K562 (cell line): ENCODE data around the gene PRCD. TPM values are rescaled to one million over a fixed set of nuclear protein-coding genes. Genes with fewer than 3 reads are reported as not detected.

Experiments
- ATAC-seq: fragments of 200-7000 bp; cut with Tn5 transposase; 3 replicates; pipeline ENCODE4 v1.9.1; 2020; ENCODE audit warnings: moderate library complexity
- BruUV-seq: library from RNA; stranded (reverse); fragments of 400-500 nt; replicated peaks from 2 replicates; lab custom pipeline; 2021; lab: Mats Ljungman, UMichigan
- CTCF ChIA-PET: fragments of 300-600 bp; formaldehyde crosslinking; extraction: SDS; loops from one replicate; lab custom pipeline; 2021; ENCODE audit warnings: low intra/inter-chr PET ratio; lab: Yijun Ruan, JAX
- POLR2A ChIA-PET: fragments of 300-600, 350-650 bp; sonication (Branson Sonifier 250); formaldehyde crosslinking; extraction: SDS; loops from one replicate; lab custom pipeline; 2021; ENCODE audit warnings: antibody characterized with exemption, inconsistent platforms; lab: Yijun Ruan, JAX
- DNase-seq, 4 experiments: peaks; one replicate each; pipeline versions ENCODE4 v3.0.0 to v3.0.0-alpha.2; 2011 to 2018; ENCODE audit warnings: low spot score in 3 of 4, mixed read lengths in 3 of 4; ENCODE audit errors: extremely low read depth in 1 of 4
- FAIRE-seq: peaks from 2 replicates; lab custom pipeline; 2011; peaks lifted over from hg19 to GRCh38; lab: Jason Lieb, UNC
- H2AFZ ChIP-seq: 2 replicates; pipeline ENCODE4 v1.6.0; 2011; ENCODE audit warnings: low read depth, low read length, control low read depth, inconsistent platforms
- H3K27ac ChIP-seq: fragments of 200-600 bp; 3 replicates; pipeline ENCODE4 v1.8.0; 2011; ENCODE audit warnings: low read depth, mild to moderate bottlenecking, control low read depth, inconsistent platforms, low read length, moderate library complexity, mixed read lengths; ENCODE audit errors: extremely low read depth
- H3K27me3 ChIP-seq, 2 experiments: fragments of 300-600 bp in 1 of 2; 2 replicates in 1 of 2; 3 replicates in 1 of 2; pipeline versions ENCODE4 v1.6.0 to v1.8.0; 2011; ENCODE audit warnings: inconsistent platforms in 2 of 2, low read length in 2 of 2, mild to moderate bottlenecking in 1 of 2, mixed read lengths in 1 of 2, moderate library complexity in 1 of 2; ENCODE audit not compliant: control insufficient read depth in 2 of 2, insufficient read depth in 2 of 2
- H3K36me3 ChIP-seq: fragments of 300-600 bp; 3 replicates; pipeline ENCODE4 v1.8.0; 2011; ENCODE audit warnings: mild to moderate bottlenecking, low read length, inconsistent platforms; ENCODE audit not compliant: control insufficient read depth, insufficient read depth
- H3K4me1 ChIP-seq, 2 experiments: fragments of 200-600 bp in 1 of 2; replicated peaks in 1 of 2; 2 replicates in 1 of 2; 3 replicates in 1 of 2; pipeline versions ENCODE4 v1.5.1 to v1.8.0; 2011; ENCODE audit warnings: inconsistent platforms in 2 of 2, low read length in 2 of 2, mild to moderate bottlenecking in 1 of 2, mixed read lengths in 1 of 2, moderate library complexity in 1 of 2; ENCODE audit not compliant: control insufficient read depth in 2 of 2, insufficient read depth in 2 of 2
- H3K4me2 ChIP-seq: 2 replicates; pipeline ENCODE4 v1.6.1; 2011; ENCODE audit warnings: low read length, control low read depth, inconsistent platforms, mixed read lengths; ENCODE audit not compliant: insufficient read depth
- H3K4me3 ChIP-seq: fragments of 200-600 bp; sonication (generic), shearing (Covaris generic); 2 replicates; pipeline ENCODE4 v1.5.1; 2016; ENCODE audit warnings: control low read depth, inconsistent platforms
- H3K79me2 ChIP-seq: fragments of 200-600 bp; 3 replicates; pipeline ENCODE4 v1.8.0; 2011; ENCODE audit warnings: low read length, inconsistent platforms; ENCODE audit not compliant: control insufficient read depth, insufficient read depth
- H3K9ac ChIP-seq, 2 experiments: 2 replicates each; pipeline versions ENCODE4 v1.6.0 to v1.6.1; 2011; ENCODE audit warnings: low read depth in 2 of 2, low read length in 2 of 2, control low read depth in 1 of 2, inconsistent platforms in 1 of 2, mild to moderate bottlenecking in 1 of 2, mixed read lengths in 1 of 2; ENCODE audit not compliant: insufficient read depth in 1 of 2
- H3K9me1 ChIP-seq: one replicate; pipeline ENCODE4 v1.6.0; 2011; ENCODE audit warnings: inconsistent platforms, mild to moderate bottlenecking, low read length, moderate library complexity; ENCODE audit not compliant: control insufficient read depth, insufficient read depth
- H3K9me3 ChIP-seq: replicated peaks from 2 replicates; pipeline ENCODE4 v1.5.1; 2011; ENCODE audit warnings: low read depth, low read length, inconsistent platforms; ENCODE audit not compliant: control insufficient read depth, insufficient read depth
- H4K20me1 ChIP-seq: replicated peaks from 2 replicates; pipeline ENCODE4 v1.6.1; 2011; ENCODE audit warnings: low read length, inconsistent platforms, mixed read lengths; ENCODE audit not compliant: control insufficient read depth, insufficient read depth
- FOXA3 ChIP-seq, 2 experiments: fragments of 450-650 bp in 1 of 2; sonication (generic) in 1 of 2; formaldehyde crosslinking; IDR thresholded peaks in 1 of 2; conservative IDR thresholded peaks in 1 of 2; 2 replicates each; pipeline versions ENCODE4 v1.4.0 to v1.8.0; 2020 to 2022; ENCODE audit warnings: mild to moderate bottlenecking in 2 of 2, missing genetic modification reagents in 1 of 2
- SMARCA4 ChIP-seq: fragments of 450-650 bp; IDR thresholded peaks from 2 replicates; pipeline ENCODE4 v1.6.1; 2016
- TFAM ChIP-seq: fragments of 250-450 bp; sonication (Bioruptor Pico); conservative IDR thresholded peaks from 2 replicates; pipeline ENCODE4 v1.5.0; 2021; ENCODE audit warnings: mild to moderate bottlenecking, moderate library complexity
- WGBS: fragments of 100-300 bp; shearing (Covaris generic); methylation state at CpG from one replicate; pipeline ENCODE4 v1.1.6; 2016; ENCODE audit warnings: low coverage, mixed read lengths; ENCODE audit not compliant: insufficient coverage; ENCODE audit errors: missing lambda C conversion rate; 5-methylcytosine and 5-hydroxymethylcytosine counted together
- in situ Hi-C: fragments of 300-500 bp; cut with MboI; formaldehyde crosslinking; loops from 4 replicates; pipeline ENCODE4 v1.15.0; 2018; ENCODE audit warnings: inconsistent platforms, mixed read lengths
- intact Hi-C: fragments of 100-400 bp; cut with micrococcal nuclease; formaldehyde crosslinking; loops from 2 replicates; pipeline ENCODE4 v1.14.2; 2022
- polyA plus RNA-seq, 8 experiments: library from polyadenylated mRNA; depleted of rRNA in 4 of 8; stranded (reverse) in 5 of 8; unstranded in 3 of 8; fragments of >200 nt; fragmentation: Nextera tagmentation in 2 of 8; fragmentation: Illumina TruSeq in 1 of 8; extraction: Ambion mirVana in 2 of 8; extraction: Trizol in 1 of 8; gene quantifications; 2 replicates each; pipeline versions ENCODE4 v1.2.1 to v1.2.3, GENCODE V29; 2011 to 2014; ENCODE audit warnings: inconsistent platforms in 1 of 8, missing spikeins in 1 of 8
- total RNA-seq, 7 experiments: library from RNA; depleted of rRNA in 6 of 7; stranded (reverse); fragments of >200 nt in 6 of 7; fragmentation: Illumina TruSeq in 2 of 7; extraction: Trizol in 2 of 7; gene quantifications; 2 replicates each; pipeline versions ENCODE4 v1.2.1 to v1.2.3, GENCODE V29; 2011 to 2021; ENCODE audit warnings: low replicate concordance in 1 of 7
- TF ChIP-seq, protein P1 (sequence below): fragments of 450-650 bp; IDR thresholded peaks from 2 replicates; pipeline ENCODE4 v1.6.1; 2016; ENCODE audit warnings: low read depth
- TF ChIP-seq, protein P2 (sequence below): IDR thresholded peaks from 3 replicates; pipeline ENCODE4 v1.6.1; 2011; ENCODE audit warnings: borderline replicate concordance, mild to moderate bottlenecking, moderate library complexity; ENCODE audit not compliant: insufficient read length; ENCODE audit errors: extremely low read depth

The PRCD gene
- total and polyA plus RNA-seq, 9 of the 15 experiments (the other 6 are each of a cell fraction or from before 2014, with no cell fraction given), result 0.20 to 0.25 (median 0.21) TPM; not detected in 6

- Histone ChIP-seq H3K4me2 (peak overlapping the region; percentile 70; the same call in 1 of the 2 replicates), H3K27ac (peak overlapping the region; percentile 56; the same call in 2 of the 3 replicates), H3K9ac (peak overlapping the region in 1 of 2 experiments; percentile 42; a peak in 2 of 4 replicates), H3K79me2 (no peaks in the 10 kb centered on the region), H3K9me1 (no peaks in the 10 kb centered on the region), H4K20me1 (no peaks in the 10 kb centered on the region), H3K4me3 (no peak overlapping the region), H3K9me3 (no peaks in the 10 kb centered on the region), H3K4me1 (peaks cover 16 to 20% of the 10 kb centered on the region in 2 experiments), H3K27me3 (no peaks in the 10 kb centered on the region), H3K36me3 (no peaks in the 10 kb centered on the region), H2AFZ (peak overlapping the region; percentile 83)
- no peak for FAIRE-seq
- peak; percentile 63 for ATAC-seq
- no peak for TF ChIP-seq TFAM
- TF ChIP-seq FOXA3 (CRISPR knock-in tag; conservative IDR thresholded peaks at IDR 0.05 in 1 of 2, IDR thresholded peaks at IDR 0.05 in 1 of 2), result peak in 1 of 2 experiments; percentile 36; a peak in 1 of 4 replicates
- TF ChIP-seq, protein P1, sequence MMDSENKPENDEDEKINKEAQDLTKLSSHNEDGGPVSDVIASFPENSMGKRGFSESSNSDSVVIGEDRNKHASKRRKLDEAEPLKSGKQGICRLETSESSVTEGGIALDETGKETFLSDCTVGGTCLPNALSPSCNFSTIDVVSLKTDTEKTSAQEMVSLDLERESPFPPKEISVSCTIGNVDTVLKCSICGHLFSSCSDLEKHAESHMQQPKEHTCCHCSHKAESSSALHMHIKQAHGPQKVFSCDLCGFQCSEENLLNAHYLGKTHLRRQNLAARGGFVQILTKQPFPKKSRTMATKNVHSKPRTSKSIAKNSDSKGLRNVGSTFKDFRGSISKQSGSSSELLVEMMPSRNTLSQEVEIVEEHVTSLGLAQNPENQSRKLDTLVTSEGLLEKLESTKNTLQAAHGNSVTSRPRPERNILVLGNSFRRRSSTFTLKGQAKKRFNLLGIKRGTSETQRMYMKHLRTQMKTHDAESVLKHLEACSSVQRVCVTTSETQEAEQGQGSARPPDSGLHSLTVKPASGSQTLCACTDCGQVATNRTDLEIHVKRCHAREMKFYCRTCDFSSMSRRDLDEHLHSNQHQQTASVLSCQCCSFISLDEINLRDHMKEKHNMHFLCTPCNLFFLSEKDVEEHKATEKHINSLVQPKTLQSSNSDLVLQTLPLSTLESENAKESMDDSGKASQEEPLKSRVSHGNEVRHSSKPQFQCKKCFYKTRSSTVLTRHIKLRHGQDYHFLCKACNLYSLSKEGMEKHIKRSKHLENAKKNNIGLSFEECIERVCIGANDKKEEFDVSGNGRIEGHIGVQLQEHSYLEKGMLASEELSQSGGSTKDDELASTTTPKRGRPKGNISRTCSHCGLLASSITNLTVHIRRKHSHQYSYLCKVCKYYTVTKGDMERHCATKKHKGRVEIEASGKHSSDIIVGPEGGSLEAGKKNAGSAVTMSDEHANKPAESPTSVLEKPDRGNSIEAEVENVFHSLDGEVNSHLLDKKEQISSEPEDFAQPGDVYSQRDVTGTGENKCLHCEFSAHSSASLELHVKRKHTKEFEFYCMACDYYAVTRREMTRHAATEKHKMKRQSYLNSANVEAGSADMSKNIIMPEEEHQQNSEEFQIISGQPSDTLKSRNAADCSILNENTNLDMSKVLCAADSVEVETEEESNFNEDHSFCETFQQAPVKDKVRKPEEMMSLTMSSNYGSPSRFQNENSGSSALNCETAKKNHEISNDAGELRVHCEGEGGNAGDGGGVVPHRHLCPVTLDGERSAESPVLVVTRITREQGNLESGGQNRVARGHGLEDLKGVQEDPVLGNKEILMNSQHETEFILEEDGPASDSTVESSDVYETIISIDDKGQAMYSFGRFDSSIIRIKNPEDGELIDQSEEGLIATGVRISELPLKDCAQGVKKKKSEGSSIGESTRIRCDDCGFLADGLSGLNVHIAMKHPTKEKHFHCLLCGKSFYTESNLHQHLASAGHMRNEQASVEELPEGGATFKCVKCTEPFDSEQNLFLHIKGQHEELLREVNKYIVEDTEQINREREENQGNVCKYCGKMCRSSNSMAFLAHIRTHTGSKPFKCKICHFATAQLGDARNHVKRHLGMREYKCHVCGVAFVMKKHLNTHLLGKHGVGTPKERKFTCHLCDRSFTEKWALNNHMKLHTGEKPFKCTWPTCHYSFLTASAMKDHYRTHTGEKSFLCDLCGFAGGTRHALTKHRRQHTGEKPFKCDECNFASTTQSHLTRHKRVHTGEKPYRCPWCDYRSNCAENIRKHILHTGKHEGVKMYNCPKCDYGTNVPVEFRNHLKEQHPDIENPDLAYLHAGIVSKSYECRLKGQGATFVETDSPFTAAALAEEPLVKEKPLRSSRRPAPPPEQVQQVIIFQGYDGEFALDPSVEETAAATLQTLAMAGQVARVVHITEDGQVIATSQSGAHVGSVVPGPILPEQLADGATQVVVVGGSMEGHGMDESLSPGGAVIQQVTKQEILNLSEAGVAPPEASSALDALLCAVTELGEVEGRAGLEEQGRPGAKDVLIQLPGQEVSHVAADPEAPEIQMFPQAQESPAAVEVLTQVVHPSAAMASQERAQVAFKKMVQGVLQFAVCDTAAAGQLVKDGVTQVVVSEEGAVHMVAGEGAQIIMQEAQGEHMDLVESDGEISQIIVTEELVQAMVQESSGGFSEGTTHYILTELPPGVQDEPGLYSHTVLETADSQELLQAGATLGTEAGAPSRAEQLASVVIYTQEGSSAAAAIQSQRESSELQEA, result 0 out of 2 replicates have a peak, but pooled peaks have one; percentile 10
- TF ChIP-seq, protein P2, sequence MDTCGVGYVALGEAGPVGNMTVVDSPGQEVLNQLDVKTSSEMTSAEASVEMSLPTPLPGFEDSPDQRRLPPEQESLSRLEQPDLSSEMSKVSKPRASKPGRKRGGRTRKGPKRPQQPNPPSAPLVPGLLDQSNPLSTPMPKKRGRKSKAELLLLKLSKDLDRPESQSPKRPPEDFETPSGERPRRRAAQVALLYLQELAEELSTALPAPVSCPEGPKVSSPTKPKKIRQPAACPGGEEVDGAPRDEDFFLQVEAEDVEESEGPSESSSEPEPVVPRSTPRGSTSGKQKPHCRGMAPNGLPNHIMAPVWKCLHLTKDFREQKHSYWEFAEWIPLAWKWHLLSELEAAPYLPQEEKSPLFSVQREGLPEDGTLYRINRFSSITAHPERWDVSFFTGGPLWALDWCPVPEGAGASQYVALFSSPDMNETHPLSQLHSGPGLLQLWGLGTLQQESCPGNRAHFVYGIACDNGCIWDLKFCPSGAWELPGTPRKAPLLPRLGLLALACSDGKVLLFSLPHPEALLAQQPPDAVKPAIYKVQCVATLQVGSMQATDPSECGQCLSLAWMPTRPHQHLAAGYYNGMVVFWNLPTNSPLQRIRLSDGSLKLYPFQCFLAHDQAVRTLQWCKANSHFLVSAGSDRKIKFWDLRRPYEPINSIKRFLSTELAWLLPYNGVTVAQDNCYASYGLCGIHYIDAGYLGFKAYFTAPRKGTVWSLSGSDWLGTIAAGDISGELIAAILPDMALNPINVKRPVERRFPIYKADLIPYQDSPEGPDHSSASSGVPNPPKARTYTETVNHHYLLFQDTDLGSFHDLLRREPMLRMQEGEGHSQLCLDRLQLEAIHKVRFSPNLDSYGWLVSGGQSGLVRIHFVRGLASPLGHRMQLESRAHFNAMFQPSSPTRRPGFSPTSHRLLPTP, result no peak
- TF ChIP-seq SMARCA4, result no peak
- WGBS, result 43% methylated on average over 4 of the region's 5 CpGs
- ChIA-PET POLR2A (interaction anchor here (0.6 to 2.8 kb wide), 7 partner anchors 11 to 1290 kb away, joined by 3 to 29 read pairs (median 4); no protein-coding TSS in a partner anchor), CTCF (no interaction called here)
- intact Hi-C loops (no loop called here), in situ Hi-C loops (no loop called here)
- BruUV-seq, result no TSS peak
- DNase-seq, result peak in 2 of 4 experiments; percentile 39 to 59
These were observed 38.5 kb downstream of the PRCD start for GRCh38 chr17:76578376-76578775.
